Suprapubic skin (tissue), 4 donors: ENCODE data around the gene NMRAL1. TPM values are rescaled to one million over a fixed set of nuclear protein-coding genes. Genes with fewer than 3 reads are reported as not detected.

Experiments
- DNase-seq, 2 donors: peaks; one replicate each; pipeline ENCODE4 v3.0.0-alpha.2; 2019; ENCODE audit warnings: low spot score in 2 of 2
- H3K27ac ChIP-seq: fragments of 200-600 bp; sonication (generic); one replicate; pipeline ENCODE4 v1.5.1; 2019
- H3K27me3 ChIP-seq: fragments of 200-600 bp; sonication (generic); one replicate; pipeline ENCODE4 v1.5.1; 2019
- H3K36me3 ChIP-seq: fragments of 200-600 bp; sonication (generic); one replicate; pipeline ENCODE4 v1.5.1; 2019
- H3K4me1 ChIP-seq: fragments of 200-600 bp; sonication (generic); one replicate; pipeline ENCODE4 v1.5.1; 2019
- H3K4me3 ChIP-seq: fragments of 200-600 bp; sonication (generic); one replicate; pipeline ENCODE4 v1.5.1; 2019; ENCODE audit warnings: mild to moderate bottlenecking
- H3K9me3 ChIP-seq: fragments of 200-600 bp; sonication (generic); one replicate; pipeline ENCODE4 v1.5.1; 2019
- EP300 ChIP-seq: sonication (generic); formaldehyde crosslinking; IDR thresholded peaks from one replicate; pipeline ENCODE4 v1.6.1; 2017; ENCODE audit warnings: antibody characterized with exemption
- POLR2A ChIP-seq, 2 donors: fragments of 450-650 bp; IDR thresholded peaks; one replicate each; pipeline ENCODE4 v1.6.1; 2017; ENCODE audit warnings: antibody characterized with exemption in 2 of 2, mild to moderate bottlenecking in 2 of 2, moderate library complexity in 2 of 2
- POLR2AphosphoS5 ChIP-seq, 3 donors: sonication (generic); formaldehyde crosslinking; IDR thresholded peaks; one replicate each; pipeline ENCODE4 v1.6.1; 2017; ENCODE audit warnings: antibody characterized with exemption in 3 of 3
- WGBS: methylation state at CpG from one replicate; pipeline ENCODE4 v1.1.5; 2018; 5-methylcytosine and 5-hydroxymethylcytosine counted together
- total RNA-seq, 4 donors: library from RNA; depleted of rRNA; stranded (reverse); fragments of >200 nt; gene quantifications; one replicate each; pipeline ENCODE4 v1.1.0, GENCODE V29; 2016
- TF ChIP-seq, protein P1 (sequence below), 2 donors: fragments of 200-600 bp in 1 of 2; fragments of 450-650 bp in 1 of 2; sonication (generic) in 1 of 2; IDR thresholded peaks; one replicate each; pipeline ENCODE4 v1.5.1; 2016 to 2019; ENCODE audit warnings: antibody characterized with exemption in 2 of 2, mild to moderate bottlenecking in 1 of 2, moderate library complexity in 1 of 2

The NMRAL1 gene
- total RNA-seq, 4 donors from 2014 or later: 52.7 to 72.3 (median 61.6) TPM

DNA sequence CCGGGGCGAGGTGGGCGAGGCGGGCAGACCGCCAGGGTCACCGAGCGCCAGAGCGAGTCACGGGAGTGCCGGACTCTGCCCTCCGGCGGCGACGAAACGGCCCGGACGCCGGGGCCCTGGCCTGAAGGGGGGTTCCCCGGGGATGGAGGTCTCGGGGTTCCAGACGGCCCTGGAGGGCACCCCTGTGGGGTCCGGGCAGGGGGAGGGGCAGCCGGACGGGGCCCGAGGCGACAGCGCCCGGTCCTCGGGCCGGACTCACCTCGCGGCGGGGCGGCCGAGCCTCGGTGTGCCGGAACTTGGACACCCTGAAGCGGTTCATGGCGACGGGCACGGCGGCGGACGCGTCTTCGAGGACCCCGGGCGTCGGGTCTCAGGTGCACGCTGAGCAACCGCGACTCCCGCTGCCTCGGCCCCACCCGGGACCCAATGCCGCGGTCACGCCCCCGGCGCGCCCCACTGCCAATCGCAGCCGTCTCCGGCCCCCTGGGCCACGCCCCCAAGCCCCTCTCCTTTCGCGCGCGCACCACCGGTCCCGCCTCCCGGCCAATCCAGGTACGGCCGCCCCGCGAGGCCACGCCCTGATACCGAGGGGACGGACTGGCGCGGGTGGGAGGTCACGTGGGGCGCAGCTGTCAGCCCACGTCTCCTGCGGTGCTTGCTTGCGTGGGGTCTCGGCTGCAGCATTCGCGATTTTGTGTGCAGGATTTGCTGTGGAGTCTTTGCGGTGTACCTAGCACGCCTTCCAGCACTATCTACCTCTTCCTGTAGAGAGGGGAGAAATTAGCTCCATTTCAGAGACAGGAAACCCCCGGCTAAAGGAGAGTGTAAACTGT is 58.0 kb downstream of the NMRAL1 start, which contains the start of gene CORO7:
TSS of gene CORO7 (minus strand) at position 397 of the 833 bp plus-strand sequence. CDS start at position 319, 78 bp downstream.
- peak; percentile 98 for DNase-seq
- 0% methylated on average over 2 of the region's 92 CpGs for WGBS
- TF ChIP-seq POLR2A (IDR thresholded peaks at IDR 0.05) (peak in 1 of 2 donors; percentile 43), POLR2AphosphoS5 (IDR thresholded peaks at IDR 0.05) (peak in 1 of 3 donors; percentile 10)
- TF ChIP-seq, protein P1, sequence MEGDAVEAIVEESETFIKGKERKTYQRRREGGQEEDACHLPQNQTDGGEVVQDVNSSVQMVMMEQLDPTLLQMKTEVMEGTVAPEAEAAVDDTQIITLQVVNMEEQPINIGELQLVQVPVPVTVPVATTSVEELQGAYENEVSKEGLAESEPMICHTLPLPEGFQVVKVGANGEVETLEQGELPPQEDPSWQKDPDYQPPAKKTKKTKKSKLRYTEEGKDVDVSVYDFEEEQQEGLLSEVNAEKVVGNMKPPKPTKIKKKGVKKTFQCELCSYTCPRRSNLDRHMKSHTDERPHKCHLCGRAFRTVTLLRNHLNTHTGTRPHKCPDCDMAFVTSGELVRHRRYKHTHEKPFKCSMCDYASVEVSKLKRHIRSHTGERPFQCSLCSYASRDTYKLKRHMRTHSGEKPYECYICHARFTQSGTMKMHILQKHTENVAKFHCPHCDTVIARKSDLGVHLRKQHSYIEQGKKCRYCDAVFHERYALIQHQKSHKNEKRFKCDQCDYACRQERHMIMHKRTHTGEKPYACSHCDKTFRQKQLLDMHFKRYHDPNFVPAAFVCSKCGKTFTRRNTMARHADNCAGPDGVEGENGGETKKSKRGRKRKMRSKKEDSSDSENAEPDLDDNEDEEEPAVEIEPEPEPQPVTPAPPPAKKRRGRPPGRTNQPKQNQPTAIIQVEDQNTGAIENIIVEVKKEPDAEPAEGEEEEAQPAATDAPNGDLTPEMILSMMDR (IDR thresholded peaks at IDR 0.05): no peak
- no peaks in the 10 kb centered on the region for H3K9me3 ChIP-seq
- no peaks in the 10 kb centered on the region for H3K27me3 ChIP-seq
- H3K27ac ChIP-seq: peak within 1 kb of the TSS; percentile 86
- peak within 1 kb of the TSS; percentile 97 for H3K4me3 ChIP-seq
- H3K36me3 ChIP-seq: peaks cover 9% of the 10 kb centered on the region
- H3K4me1 ChIP-seq: peaks cover 40% of the 10 kb centered on the region

DNA sequence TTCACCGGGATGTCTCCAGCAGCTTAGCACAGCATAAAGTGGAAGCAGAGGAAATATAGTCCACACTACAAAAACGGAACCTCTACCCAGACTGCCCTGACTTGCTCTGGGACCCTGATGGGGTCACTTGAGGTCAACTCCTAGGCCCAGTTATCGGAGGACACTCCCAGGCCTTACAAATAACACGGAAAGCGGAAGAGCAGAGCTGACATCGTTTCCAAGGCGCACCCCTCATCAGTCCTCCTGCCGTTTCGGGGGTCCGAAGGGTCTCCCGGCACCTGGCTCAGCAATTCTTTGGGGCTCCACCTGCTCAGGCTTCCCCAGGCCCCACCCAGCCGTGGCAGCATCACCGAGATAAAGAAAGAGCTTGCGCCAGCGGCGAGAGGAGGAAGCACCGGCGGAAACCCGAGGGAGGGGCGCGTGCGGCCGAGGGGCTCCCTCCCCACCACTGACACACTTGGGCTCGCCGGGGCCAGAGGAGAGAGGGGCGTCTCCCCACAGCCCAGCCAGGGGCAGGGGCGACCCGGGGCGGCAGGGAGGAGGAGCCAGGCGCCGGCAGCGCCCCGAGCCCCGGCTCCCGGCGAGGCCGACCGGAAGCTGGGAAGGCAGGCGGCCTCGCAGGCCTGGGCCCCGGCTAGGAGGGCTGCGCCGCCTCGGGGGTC is 58.8 kb downstream of the NMRAL1 start:
- peak in 1 of 2 donors; percentile 75 for DNase-seq
- H3K36me3 ChIP-seq: peaks cover 9% of the 10 kb centered on the region
- peak overlapping the region; percentile 86 for H3K27ac ChIP-seq
- H3K9me3 ChIP-seq: no peaks in the 10 kb centered on the region
- H3K4me3 ChIP-seq: peak overlapping the region; percentile 97
- peaks cover 45% of the 10 kb centered on the region for H3K4me1 ChIP-seq
- WGBS: 14% methylated on average over 9 of the region's 44 CpGs
- no peaks in the 10 kb centered on the region for H3K27me3 ChIP-seq
- TF ChIP-seq POLR2A (IDR thresholded peaks at IDR 0.05) (no peak), POLR2AphosphoS5 (IDR thresholded peaks at IDR 0.05) (no peak), EP300 (no peak)
- TF ChIP-seq, protein P1 (IDR thresholded peaks at IDR 0.05): no peak

DNA sequence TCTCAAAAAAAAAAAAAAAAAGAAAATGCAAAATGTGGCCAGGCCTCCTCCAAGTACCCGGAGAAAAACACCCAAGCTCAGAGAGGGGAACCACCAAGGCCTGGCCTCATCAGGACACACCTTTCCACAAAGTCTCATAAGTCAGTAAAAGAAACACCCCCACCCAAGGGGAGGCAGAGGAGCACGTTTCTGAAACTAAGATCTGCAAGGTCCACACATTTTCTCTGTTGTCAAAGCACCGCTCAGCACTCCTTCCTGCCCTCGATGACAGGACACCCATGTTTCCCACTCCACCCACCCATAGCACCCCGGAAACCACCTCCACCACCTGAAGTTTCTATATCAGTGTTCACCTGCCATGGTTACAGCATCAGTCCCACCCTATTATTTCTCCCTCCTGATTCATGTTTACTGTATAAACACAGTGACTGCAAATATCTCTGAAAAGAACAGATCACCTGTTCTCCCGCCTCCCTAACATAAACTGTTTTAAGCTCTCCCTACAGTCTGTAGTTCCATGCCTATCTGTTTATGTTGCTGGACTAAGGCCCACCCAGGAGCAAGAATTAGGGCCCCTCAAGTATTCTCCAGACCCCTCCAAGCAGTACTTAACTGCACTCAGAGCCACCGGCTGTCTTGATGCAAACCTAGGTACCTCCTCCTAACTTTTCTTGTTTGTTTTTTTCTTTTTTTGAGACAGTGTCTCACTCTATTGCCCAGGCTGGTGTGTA is 60.1 kb downstream of the NMRAL1 start:
- Histone ChIP-seq H3K4me3 (no peak overlapping the region), H3K36me3 (peaks cover 9% of the 10 kb centered on the region), H3K27ac (no peak overlapping the region), H3K27me3 (no peaks in the 10 kb centered on the region), H3K9me3 (no peaks in the 10 kb centered on the region), H3K4me1 (peaks cover 52% of the 10 kb centered on the region)
- WGBS: 82% methylated on average over 7 of the region's 7 CpGs
- no peak for DNase-seq
- TF ChIP-seq POLR2A (IDR thresholded peaks at IDR 0.05) (no peak), EP300 (no peak), POLR2AphosphoS5 (IDR thresholded peaks at IDR 0.05) (no peak)
- TF ChIP-seq, protein P1 (IDR thresholded peaks at IDR 0.05): no peak

DNA sequence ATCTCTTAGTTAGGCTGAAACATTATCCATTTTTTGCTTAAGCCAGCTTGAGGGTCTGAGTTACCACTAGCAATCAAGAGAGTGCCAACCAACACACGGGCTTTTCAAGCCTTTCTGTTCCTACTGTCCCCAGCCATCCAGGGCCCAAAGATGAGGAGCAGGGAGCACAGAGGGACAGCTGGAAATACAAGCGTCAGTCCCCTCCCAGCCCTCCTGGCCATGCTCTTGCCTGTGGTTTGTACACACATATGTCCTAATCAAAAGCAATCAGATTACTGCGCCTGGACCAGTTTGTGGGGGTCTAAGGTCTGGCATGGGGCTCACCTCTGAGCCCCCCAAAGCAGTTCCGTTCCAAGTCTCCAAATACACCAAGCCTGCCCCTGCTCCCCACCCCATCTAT is 61.6 kb downstream of the NMRAL1 start:
- no peak overlapping the region for H3K27ac ChIP-seq
- H3K4me3 ChIP-seq: no peak overlapping the region
- no peaks in the 10 kb centered on the region for H3K9me3 ChIP-seq
- no peak for DNase-seq
- 93% methylated on average over 3 of the region's 4 CpGs for WGBS
- peaks cover 16% of the 10 kb centered on the region for H3K36me3 ChIP-seq
- no peak for TF ChIP-seq EP300
- TF ChIP-seq, protein P1 (IDR thresholded peaks at IDR 0.05): no peak
- TF ChIP-seq POLR2A (IDR thresholded peaks at IDR 0.05): no peak
- no peak for TF ChIP-seq POLR2AphosphoS5 (IDR thresholded peaks at IDR 0.05)
- no peaks in the 10 kb centered on the region for H3K27me3 ChIP-seq
- H3K4me1 ChIP-seq: peaks cover 59% of the 10 kb centered on the region
